Measurements from ENCODE around the gene MEGF8.

MEGF8 gene

GRCh38 chr19:42388851-42389489 is 63.5 kb downstream of the MEGF8 start:
- DNase-seq (ENCODE audit: low spot score) = no peak

GRCh38 chr19:42389899-42390298 is 64.5 kb downstream of the MEGF8 start, which contains the start of gene CNFN:
Gene CNFN, minus strand, starts transcription at chr19:42390297. Its CDS starts 1,260 bp downstream, at chr19:42389037.
- no peak for DNase-seq (ENCODE audit: low spot score)

- no peak for DNase-seq (ENCODE audit: low spot score)
Observed at GRCh38 chr19:42392165-42392564, 66.7 kb downstream of the MEGF8 start.

- no peak for DNase-seq (ENCODE audit: low spot score)
Observed at GRCh38 chr19:42394751-42395150, 69.3 kb downstream of the MEGF8 start.

- peak; percentile 100 for DNase-seq (ENCODE audit: low spot score)
Observed at GRCh38 chr19:42396381-42397262, 71.2 kb downstream of the MEGF8 start.

- no peak for DNase-seq (ENCODE audit: low spot score)
Observed at GRCh38 chr19:42397263-42398166, 72.1 kb downstream of the MEGF8 start.

GRCh38 chr19:42400404-42400803 is 75.0 kb downstream of the MEGF8 start:
- DNase-seq (ENCODE audit: low spot score) = no peak

GRCh38 chr19:42401365-42402303 is 76.2 kb downstream of the MEGF8 start:
- peak; percentile 87 for DNase-seq (ENCODE audit: low spot score)

GRCh38 chr19:42402376-42403116 is 77.1 kb downstream of the MEGF8 start:
- DNase-seq (ENCODE audit: low spot score) = no peak

GRCh38 chr19:42403586-42403985 is 78.2 kb downstream of the MEGF8 start:
- DNase-seq (ENCODE audit: low spot score) = no peak

GRCh38 chr19:42406111-42406510 is 80.7 kb downstream of the MEGF8 start:
- DNase-seq (ENCODE audit: low spot score) = no peak

GRCh38 chr19:42407085-42407815 is 81.8 kb downstream of the MEGF8 start:
- no peak for DNase-seq (ENCODE audit: low spot score)

GRCh38 chr19:42407816-42408175 is 82.4 kb downstream of the MEGF8 start:
- no peak for DNase-seq (ENCODE audit: low spot score)

GRCh38 chr19:42409477-42409876 is 84.0 kb downstream of the MEGF8 start:
- no peak for DNase-seq (ENCODE audit: low spot score)

- DNase-seq (ENCODE audit: low spot score) = no peak
Observed at GRCh38 chr19:42410371-42410770, 84.9 kb downstream of the MEGF8 start.

- no peak for DNase-seq (ENCODE audit: low spot score)
Observed at GRCh38 chr19:42411581-42412178, 86.2 kb downstream of the MEGF8 start.

GRCh38 chr19:42412227-42412626 is 86.8 kb downstream of the MEGF8 start:
- DNase-seq (ENCODE audit: low spot score) = no peak

GRCh38 chr19:42412661-42413076 is 87.2 kb downstream of the MEGF8 start:
- no peak for DNase-seq (ENCODE audit: low spot score)

- no peak for DNase-seq (ENCODE audit: low spot score)
Observed at GRCh38 chr19:42419309-42419708, 93.9 kb downstream of the MEGF8 start.
